RCC 7860 (cell line): ENCODE data around the gene LUZP2.

ENCODE experiments used
- DNase-seq: peaks from one replicate; pipeline ENCODE4 v3.0.0-alpha.2; 2015; ENCODE audit warnings: low spot score
- FAIRE-seq: peaks from 2 replicates; lab custom pipeline; 2012; peaks lifted over from hg19 to GRCh38; lab: Jason Lieb, UNC

LUZP2 gene

DNA sequence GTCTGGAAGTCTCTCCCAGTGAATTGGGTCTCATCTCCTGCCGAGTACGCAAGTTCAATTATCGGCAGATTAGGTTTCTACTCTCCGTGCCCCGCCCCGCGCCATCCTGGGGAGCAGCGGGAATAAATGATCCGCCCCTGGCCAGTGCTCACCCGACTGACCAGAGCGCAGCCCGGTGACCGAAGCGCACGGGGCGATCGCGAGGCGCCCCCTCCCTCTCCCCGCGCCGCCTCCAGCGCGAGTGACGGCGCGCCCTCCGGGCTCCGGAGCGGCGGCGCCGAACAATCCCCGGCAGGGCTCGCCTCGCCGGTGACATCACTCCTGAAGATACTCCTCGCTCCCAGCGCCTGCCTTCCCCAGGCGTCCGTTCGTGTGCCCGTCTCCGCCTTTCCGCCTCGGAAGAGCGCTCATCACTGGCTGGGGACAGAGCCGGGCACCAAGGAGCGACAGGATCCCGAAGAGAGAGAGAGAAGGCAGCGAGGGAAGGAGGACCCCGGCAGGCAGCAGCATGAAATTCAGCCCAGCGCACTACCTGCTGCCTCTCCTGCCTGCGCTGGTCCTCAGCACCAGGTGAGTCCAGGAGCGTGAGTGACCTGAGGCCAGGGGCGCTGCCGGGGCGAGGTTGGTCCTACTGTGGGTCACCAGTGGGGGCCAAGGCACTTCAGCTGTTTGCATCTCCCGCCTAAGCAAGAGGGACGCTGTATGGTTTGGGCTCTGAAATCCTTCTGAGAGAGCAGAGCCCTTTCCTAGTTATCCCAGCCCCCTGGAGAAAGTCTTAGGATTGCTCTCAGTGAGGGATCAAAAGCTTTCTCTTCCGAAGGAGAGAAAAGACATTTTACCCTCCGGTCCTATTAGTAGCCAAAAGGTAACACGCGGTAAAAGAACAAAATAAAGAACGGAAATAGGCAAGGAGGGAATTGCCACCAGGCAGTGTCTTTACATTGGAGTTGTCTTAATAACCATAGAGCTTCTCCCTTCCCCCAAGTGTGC lies at the start of gene LUZP2:
TSS of gene LUZP2 (plus strand) at position 318 of the 990 bp plus-strand sequence.
- no peak for DNase-seq
- FAIRE-seq = no peak

DNA sequence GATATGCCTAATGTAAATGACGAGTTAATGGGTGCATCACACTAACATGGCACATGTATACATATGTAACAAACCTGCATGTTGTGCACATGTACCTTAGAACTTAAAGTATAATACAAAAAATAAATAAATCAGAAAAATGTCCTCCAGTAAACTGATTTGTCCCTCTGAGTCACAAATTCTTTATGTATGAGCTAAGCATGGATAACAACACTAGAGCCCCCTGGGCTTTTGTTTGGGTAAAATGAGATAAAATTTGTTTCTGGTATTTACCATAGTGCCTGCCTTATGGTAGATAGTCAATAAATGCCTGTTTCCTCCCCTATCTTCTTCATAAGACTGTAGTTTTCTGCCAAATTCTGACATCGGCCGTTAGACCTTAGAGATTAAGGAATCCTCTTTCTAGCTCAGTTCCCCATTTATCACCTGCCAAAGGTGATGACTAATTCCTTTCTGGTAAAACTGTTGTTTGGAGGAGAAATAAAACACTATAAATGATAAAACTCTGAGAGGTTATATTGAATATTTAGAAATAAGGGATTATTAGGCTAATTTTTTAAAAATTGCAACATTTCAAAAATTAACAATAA lies 43.6 kb upstream of the LUZP2 start:
- FAIRE-seq (no peak), DNase-seq (no peak)

DNA sequence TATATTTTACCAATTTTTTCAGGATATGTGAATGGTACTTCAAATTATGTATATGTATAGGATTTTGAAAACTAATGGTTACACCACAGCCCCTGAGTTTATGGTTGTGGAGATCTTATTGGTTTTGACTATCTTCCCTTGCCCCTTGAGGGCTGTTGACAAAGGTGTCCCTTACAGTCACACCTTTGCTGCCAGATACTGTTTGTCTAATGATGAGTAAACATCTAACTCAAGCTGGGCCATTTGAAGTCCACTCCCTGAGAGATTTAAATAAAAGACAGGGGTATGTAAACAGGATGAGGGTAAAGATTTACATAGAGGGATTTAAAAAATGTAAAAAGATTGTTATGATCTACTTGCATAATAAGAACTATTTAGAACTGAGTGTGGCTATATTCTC lies 38.9 kb upstream of the LUZP2 start:
- FAIRE-seq = no peak
- DNase-seq = no peak

DNA sequence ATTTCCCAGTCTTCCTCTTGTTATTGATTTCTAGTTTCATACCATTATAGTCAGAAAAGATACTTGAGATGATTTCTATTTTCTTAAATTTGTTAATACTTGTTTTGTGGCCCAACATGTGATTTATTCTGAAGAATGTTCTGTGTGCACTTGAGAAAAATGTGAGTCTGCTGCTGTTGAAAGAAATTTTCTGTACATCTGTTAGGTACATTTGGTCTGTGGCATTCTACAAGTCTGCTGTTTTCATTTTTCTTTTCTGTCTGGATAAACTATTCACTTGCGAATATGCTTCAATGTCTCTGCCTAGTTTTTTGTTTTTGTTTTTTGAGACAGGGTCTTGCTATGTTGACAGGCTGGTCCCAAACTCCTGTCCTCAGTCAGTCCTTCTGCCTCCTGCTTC lies 26.4 kb upstream of the LUZP2 start:
- no peak for FAIRE-seq
- no peak for DNase-seq

DNA sequence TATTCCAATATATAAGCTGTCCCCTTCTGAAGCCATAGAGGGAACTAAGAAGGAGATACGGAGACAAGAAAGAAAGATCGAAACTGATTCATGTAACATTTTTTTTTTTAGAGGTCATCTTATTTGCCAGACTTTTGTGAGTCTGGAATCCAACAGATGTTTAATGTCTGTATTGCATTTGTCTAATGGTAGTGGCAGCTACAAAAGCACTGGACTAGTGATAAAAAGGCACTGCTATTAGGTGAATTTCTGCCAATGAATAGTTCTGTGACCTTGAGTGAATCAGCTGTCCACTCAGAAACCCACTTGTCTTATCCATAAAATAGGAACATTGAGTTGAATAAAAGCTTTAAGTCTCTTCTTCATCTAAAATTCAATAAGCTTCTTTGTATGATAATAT lies 25.8 kb upstream of the LUZP2 start:
- DNase-seq (no peak), FAIRE-seq (no peak)

DNA sequence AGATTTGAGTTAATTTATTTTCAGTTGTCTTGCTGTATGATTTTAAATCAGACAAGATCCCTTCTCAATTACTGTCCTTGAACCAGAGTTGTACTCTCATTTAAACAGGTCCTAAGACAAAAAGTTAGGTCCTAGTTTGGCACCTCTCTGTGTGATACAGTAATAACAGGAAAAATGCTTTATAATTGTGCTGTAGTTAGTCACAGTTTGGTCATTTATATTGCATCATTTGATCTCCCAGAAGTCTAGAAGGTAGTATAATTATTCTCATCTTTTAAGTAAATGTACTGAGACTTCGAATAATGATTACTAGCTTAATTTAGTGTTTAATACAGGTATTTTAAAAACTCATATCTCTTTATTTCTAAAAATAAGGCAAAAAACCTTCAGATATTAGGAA lies 18.1 kb upstream of the LUZP2 start:
- FAIRE-seq = no peak

DNA sequence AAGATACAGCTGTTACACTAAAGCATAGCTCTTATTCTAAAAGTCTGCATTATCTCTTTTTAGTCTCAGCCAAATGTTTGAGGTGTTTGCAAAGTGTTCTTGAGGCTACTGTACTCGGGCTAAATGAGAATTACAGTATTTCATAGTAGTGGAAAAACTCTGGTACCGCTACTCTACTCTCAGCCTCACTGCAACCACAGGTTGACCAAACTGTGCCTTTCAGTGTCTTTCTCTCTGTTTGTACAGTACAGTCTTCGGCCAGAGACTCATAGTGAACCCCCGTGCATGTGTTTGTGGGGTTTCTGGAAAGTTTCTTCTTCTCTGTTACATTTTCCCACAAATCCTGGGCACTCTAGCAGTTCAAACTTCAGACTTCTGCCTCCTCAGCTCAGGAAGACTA lies 7.4 kb upstream of the LUZP2 start:
- FAIRE-seq (no peak), DNase-seq (no peak)

More for the DNA sequence above, 18.1 kb upstream of the LUZP2 start:
- DNase-seq = no peak

DNA sequence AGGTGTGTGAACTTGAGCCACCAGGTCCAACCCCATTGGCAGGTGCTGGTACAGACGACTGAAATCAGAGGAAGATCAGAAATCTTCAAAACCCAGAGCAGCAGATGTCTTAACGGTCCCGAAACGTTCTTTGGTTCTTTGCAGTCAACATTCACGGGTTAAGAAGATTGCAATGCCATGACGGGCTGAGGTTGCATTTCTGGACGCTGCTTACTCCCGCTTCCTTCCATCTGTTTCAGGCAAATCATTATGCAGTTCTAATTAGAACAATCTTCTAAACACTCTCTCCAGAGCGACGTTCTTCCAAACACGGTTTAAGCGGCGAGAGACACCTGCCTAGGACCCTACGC lies 492 bp upstream of the LUZP2 start:
- DNase-seq (no peak), FAIRE-seq (no peak)

DNA sequence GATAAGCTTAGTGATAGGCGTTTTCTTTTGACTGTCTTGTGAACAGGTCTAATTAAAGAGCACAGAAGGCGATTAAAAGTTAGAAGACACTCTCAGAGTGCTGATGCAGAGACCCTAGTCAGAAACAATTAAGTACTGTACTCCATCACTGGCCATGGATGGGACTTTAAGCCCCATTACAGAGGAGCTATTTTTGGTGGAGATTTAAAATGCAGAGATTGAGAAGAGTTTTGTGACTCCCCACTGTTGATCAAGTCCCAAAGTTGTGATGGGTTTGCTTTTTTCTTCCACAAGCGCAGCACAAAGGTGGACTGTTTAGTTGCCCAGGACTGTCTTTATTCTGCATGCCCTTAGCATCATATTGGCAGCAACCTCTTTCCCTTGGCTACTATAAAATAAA lies 978 bp downstream of the LUZP2 start:
- no peak for DNase-seq
- no peak for FAIRE-seq

DNA sequence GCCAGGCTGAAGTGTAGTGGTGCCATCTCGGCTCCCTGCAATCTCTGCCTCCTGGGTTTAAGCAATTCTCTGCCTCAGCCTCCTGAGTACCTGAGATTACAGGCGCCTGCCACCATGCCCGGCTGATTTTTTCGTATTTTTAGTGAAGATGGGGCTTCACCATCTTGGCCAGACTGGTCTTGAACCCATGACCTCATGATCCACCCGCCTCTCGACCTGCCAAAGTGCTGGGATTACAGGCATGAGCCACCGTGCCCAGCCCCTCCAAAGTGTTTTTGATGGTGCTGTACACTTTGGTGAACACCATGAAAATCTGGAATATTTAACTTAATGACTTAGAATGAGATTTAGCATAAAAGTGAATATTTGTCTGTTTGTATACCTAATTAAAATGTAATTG lies 5.6 kb downstream of the LUZP2 start:
- no peak for DNase-seq
- no peak for FAIRE-seq

DNA sequence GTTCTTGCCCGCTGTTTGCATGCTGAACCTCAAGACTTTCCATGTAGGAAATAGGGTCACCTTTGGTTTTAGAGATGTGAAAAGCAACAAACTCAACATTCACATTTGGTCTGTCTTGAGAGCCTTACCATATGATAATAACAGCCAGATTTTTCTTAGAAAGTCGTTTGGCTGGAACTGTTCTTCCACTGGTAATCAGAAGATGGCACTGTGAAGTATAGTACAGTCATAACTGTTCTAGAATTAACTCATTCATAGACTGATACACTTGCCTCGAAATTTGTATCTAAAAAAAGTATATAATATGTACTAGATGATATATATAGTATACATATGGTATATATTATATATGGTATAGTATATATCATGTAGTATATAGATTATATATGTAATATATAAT lies 12.3 kb downstream of the LUZP2 start:
- DNase-seq = no peak
- FAIRE-seq = no peak

DNA sequence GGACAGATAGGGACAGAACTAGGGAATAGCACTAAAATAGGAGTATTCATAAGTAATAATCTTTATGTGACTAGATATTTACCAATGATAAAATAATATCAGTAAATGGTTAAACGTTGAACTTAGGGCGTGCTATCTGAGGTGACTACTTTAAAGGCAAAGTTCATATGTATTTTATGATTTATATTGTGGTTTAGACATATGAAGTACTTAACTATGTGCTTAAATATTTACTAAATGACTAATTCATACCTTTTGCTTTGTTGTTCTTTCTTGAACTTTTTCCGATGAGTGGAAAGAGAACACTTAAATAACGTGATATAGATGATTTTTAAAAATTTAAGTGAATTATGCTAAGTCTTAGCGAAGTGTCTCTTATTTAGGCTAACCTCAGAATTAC lies 14.7 kb downstream of the LUZP2 start:
- FAIRE-seq (no peak), DNase-seq (no peak)

DNA sequence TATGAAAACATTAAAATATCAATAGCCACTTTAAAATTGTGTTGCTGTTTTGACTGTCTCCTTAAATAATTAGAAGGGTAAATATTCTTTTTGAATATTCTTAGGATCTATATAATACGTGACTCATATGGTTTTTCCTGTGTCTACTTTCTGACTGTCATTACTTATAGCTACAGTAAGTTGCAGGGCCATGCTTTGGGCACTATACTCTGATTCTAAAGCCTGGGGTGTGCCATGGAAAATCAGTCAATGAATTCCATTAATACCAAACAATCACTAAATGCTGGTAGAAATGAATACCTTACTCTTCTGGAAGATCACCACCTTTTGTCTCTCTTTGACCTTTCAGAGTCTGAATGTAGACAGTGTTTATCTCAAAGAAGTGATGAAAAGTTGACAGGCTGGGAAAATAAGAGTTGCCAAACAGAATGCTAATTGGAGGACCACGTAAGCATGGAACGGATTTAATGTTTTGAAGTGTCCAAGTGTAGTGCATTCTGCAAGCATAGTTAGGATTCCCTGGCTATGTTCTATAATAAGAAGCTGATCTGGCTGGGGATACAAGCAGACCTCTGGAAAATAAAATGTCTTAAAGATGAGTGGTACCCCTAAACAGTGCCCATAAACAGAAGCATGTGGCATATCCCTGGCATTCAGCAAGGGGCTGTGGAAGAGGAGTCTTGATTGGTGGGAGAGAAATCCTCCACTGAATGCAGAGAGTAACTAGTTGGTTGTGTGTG lies 16.8 kb downstream of the LUZP2 start:
- FAIRE-seq = no peak
- no peak for DNase-seq

DNA sequence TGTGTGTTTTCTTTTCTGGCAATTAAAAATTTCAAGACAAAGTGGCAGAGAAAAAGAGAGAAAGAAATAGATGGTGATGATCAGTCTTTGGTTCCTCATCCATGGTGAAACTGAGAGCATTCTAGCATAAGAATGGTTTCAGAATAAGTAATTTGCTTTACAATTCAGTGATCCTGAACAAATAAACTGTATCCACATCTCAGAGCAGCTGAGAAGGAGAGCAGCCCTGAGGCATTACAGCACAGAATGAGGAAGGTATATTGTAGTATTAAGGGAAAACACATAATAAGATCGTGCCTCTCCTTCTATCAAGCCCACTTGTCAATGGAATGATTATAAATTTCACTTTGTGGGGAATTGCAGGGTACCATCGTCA lies 17.4 kb downstream of the LUZP2 start:
- no peak for FAIRE-seq

DNA sequence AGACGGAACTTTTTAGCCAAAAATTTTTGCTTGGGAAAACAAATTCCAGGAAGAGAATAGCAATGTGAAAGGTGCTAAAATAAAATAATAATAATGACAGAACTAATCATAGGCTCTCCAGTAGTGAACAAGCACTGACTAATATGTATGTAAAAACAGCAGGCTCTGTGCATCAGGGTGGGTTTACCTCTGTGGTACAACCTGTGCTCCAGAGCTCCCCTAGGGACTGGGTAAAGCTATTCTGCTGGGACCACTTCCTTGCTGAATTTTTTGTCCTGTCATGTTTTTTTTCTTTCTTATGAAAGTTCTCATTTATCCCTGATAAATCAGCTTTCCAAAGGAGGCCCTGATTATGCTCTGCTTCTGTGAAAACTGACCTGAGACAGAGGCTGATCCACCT lies 18.8 kb downstream of the LUZP2 start:
- FAIRE-seq (no peak), DNase-seq (no peak)

More for the DNA sequence above, 17.4 kb downstream of the LUZP2 start:
- DNase-seq = no peak

DNA sequence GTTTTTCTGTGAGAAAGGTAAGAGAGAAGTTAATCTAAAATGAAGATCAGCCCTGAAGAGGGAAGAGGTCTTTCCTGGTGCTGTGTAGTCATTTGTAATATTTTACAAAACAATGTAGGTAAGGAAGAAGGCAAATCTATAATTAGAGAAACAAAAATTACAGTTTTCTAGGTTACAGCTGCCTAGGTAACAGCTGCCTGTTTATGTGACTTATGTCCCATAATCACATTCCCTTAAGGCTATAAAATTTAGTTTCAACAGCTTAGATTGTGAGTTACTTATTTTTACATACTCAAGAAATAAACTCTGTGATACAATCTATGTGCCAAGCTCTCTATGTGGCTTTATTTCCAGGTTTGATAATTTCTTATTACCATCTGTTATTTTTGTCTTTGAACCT lies 19.8 kb downstream of the LUZP2 start:
- no peak for DNase-seq
- FAIRE-seq = no peak

DNA sequence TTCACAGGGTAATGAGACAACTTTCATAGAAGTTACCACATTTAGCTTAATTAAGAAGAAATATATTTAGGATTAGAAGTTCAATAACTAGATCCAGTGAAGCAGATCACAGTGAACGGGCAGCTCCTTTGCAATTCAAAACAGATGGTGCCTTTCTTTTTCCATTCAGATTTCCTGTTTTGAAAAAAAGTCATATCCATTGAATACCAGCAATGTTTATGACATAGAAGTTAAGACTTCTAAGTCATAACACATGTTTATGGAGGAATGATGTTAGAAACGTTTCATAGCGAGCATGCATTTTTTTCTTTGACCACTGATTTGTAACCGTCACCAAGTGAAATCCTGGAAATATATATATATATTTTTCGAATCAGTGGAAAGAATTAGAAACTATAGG lies 24.7 kb downstream of the LUZP2 start:
- DNase-seq (no peak), FAIRE-seq (no peak)

DNA sequence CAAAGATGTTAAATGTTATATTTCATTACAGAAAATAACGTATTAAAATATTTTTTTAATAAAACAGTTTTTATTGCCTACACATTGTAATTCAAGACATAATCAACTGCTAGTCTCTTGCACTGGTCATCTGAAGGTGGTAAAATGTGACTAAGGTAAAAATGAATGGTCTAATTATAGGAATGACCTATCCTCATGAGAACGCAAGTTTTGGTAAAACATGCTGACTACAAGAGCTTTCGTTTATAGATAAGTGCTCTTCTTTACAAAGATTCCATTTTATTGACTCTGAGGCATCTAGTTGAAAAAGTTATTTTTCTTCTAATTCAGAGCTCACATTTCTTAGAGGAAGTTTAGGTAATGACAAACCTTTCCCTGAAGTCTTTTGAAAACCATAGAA lies 27.3 kb downstream of the LUZP2 start:
- no peak for DNase-seq
- no peak for FAIRE-seq

DNA sequence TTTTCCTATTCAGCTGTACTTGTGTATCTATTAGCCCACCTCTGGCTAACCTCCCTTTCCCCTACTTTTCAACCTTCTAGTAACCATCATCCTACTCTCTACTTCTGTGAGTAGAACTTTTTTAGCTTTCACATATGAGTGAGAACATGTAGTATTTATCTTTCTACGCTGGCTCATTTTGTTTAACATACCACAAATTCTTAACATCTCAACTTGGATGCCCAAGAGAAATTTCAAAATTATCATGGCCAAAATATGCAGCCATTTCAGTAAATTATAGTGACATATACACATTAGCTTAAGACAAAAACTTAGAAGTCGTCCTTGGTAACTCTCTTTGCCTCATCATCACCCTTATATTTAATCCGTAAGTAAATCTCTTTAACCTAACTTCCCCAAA lies 34.7 kb downstream of the LUZP2 start:
- DNase-seq = no peak
- FAIRE-seq = no peak

DNA sequence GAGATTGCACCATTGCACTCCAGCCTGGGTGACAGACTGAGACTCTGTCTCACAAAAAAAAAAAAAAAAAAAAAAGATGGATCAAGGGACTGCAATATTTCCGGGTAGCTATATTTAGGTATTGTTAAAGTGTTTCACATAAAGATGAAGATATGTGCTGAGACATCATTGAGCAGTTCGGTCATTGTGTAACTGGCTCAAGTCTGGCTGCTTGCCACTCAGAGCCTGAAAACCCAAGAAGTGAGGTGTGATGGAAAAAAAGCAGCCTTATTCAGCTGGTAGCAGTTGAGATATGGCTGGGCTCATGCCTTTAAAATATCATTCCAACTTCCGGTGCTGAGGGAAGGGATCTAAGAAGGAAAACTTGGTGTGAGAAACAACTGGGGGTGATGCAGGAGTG lies 46.9 kb downstream of the LUZP2 start:
- FAIRE-seq (no peak), DNase-seq (no peak)

DNA sequence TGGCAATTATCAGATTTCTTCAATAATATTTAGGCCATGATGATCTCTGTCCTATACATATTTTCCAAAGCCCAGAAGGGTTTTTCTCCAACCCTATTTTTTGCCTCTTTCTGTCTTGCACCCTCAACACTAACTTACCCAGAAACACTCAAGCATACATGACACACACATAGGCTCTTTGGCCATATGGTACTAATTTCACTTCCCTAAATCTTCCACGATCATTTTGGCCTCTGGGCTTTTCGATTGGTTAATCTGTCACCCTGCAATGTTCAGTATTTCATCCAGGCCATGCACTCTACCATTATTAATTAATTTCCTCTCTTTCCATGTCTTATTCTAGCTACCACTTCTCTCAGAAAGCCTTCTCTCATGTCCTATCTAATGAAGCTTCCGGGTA lies 59.8 kb downstream of the LUZP2 start:
- no peak for DNase-seq
- FAIRE-seq = no peak

DNA sequence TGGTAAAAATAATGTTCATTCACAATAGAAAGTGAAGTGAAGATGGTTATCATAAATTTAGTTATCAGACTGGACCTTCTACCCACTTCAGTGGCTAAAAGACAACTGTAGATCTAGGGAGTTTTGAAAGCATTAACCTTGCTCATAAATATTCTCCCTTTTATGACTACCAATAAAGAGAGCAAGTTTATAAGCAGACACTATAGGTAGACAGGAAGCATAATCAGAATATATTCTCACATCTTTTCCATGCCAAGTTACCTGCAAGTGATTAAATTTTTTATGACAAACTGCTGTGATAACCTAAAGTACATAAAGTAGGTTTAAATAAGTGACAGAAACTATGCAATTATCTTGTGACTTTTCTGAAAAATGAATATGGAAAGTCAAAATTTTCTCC lies 62.5 kb downstream of the LUZP2 start:
- no peak for FAIRE-seq

More for the DNA sequence above, 62.5 kb downstream of the LUZP2 start:
- DNase-seq = no peak
